AG04449 (cell line): ENCODE measurements around the gene CXorf49.
"Not testable (repeated sequence)": the region's sequence is repeated elsewhere in the genome, so short reads cannot be mapped to it uniquely, and the experiment has no call there.

ENCODE experiments used
- CTCF ChIA-PET: fragments of 350-600 bp; formaldehyde crosslinking; extraction: SDS; loops from one replicate; lab custom pipeline; 2021; ENCODE audit warnings: antibody characterized with exemption; lab: Yijun Ruan, JAX
- POLR2A ChIA-PET: fragments of 400-600, 350-600 bp; formaldehyde crosslinking; extraction: SDS; loops from one replicate; lab custom pipeline; 2020; ENCODE audit warnings: antibody characterized with exemption, inconsistent platforms; lab: Yijun Ruan, JAX
- DNase-seq: peaks from one replicate; pipeline ENCODE4 v3.0.0-alpha.2; 2010; ENCODE audit warnings: low read depth, low spot score
- H3K4me3 ChIP-seq: 2 replicates; pipeline ENCODE4 v1.5.1; 2011; ENCODE audit warnings: low read depth, mild to moderate bottlenecking, control low read depth, low read length
- TF ChIP-seq, protein P1 (sequence below): IDR thresholded peaks from one replicate; pipeline ENCODE4 v1.5.1; 2011; ENCODE audit warnings: mild to moderate bottlenecking, moderate library complexity, low read length, control low read depth, inconsistent platforms; ENCODE audit not compliant: insufficient read depth; ENCODE audit errors: missing control alignments

Gene CXorf49

DNA sequence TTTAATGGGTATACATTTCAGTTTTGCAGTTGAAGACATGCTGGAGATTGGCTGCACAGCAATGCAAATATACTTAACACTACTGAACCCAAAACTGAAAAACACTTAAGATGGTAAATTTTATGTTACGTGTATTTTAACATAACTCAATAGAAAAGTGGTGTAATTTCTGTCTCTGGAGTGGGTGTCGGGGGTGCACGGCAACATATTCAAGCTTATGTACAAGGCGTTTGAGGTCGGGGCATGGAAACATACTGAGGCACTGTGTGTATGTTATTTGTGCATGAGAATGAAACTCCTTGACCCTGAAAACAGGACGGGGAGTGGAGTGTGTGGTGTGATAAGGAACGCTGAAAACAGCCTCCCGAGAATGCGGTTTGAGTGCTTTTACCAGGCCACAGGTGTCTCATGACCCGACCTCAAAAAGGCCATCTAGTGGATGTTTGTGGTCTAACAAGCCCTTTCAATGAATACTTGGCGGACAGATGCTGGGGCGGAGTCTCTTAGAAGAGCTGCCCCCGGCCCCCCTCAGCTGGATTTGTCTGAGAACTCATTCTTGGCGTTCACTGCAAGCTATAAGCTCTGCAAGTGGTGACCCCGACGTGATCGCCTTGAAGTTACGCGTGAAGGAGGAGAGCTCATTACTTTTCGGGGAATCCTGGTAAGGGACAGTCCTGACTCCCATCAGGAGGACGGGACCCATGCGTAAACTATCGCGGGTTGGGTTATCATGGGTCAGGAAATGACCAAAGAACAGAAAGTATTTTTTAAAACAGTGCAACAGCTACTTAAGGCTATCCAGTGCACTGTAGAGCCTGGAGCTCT lies 21.2 kb downstream of the CXorf49 start:
- DNase-seq: not testable (repeated sequence)

DNA sequence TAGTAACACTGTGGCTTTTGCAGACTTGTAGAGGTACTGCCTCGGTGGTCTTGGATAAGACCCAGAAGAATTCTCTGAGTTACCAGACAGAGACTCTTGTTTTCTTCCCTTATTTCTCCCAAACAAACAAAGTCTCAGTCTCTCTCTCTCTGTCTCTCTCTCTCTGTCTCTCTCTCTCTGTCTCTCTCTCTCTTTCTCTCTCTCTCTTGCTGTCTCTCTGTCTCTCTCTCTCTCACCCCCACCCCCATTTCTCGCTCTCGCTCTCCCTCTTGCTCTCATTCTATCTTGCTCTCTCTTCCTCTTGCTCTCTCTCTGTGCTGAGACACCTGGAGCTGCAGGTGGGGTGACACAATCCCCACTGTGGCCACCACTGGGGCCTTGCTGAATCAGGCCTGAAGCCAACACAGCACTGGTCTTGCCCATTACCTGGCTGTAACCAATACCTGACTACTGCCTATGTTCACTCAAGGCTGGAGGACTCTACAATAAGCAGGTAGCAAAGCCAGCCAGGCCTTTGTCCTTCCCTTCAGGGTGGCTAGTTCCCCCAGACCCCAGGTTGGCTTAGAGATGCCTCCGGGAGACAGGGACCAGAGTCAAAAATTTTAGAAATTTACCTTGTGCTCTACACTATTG lies 38.4 kb downstream of the CXorf49 start:
- CTCF ChIA-PET: no interaction called here
- no peak for DNase-seq
- POLR2A ChIA-PET: no interaction called here
- TF ChIP-seq, protein P1, sequence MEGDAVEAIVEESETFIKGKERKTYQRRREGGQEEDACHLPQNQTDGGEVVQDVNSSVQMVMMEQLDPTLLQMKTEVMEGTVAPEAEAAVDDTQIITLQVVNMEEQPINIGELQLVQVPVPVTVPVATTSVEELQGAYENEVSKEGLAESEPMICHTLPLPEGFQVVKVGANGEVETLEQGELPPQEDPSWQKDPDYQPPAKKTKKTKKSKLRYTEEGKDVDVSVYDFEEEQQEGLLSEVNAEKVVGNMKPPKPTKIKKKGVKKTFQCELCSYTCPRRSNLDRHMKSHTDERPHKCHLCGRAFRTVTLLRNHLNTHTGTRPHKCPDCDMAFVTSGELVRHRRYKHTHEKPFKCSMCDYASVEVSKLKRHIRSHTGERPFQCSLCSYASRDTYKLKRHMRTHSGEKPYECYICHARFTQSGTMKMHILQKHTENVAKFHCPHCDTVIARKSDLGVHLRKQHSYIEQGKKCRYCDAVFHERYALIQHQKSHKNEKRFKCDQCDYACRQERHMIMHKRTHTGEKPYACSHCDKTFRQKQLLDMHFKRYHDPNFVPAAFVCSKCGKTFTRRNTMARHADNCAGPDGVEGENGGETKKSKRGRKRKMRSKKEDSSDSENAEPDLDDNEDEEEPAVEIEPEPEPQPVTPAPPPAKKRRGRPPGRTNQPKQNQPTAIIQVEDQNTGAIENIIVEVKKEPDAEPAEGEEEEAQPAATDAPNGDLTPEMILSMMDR: no peak
- H3K4me3 ChIP-seq: no peak overlapping the region

More for the DNA sequence above, 21.2 kb downstream of the CXorf49 start:
- CTCF ChIA-PET, POLR2A ChIA-PET, H3K4me3 ChIP-seq: not testable (repeated sequence)

DNA sequence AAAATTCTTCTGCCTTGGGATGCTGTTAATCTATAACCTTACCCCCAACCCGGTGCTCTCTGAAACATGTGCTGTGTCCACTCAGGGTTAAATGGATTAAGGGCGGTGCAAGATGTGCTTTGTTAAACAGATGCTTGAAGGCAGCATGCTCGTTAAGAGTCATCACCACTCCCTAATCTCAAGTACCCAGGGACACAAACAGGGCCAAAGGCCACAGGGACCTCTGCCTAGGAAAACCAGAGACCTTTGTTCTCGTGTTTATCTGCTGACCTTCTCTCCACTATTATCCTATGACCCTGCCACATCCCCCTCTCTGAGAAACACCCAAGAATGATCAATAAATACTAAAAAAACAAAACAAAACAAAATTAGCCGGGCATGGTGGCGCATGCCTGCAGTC lies 40.9 kb downstream of the CXorf49 start:
- H3K4me3 ChIP-seq, CTCF ChIA-PET, DNase-seq, POLR2A ChIA-PET: not testable (repeated sequence)

GRCh38 chrX:71676068-71676795 lies 41.9 kb downstream of the CXorf49 start:
- POLR2A ChIA-PET, CTCF ChIA-PET: not testable (repeated sequence)

GRCh38 chrX:71675636-71676035 lies 42.4 kb downstream of the CXorf49 start:
- CTCF ChIA-PET, H3K4me3 ChIP-seq, DNase-seq, POLR2A ChIA-PET: not testable (repeated sequence)

More at GRCh38 chrX:71676068-71676795, 41.9 kb downstream of the CXorf49 start:
- DNase-seq, H3K4me3 ChIP-seq: not testable (repeated sequence)

- TF ChIP-seq, protein P1: no peak
- POLR2A ChIA-PET: no interaction called here
- CTCF ChIA-PET: interaction anchor here (1.0 kb wide), 1 partner anchor 188 kb away, joined by 4 read pairs; no protein-coding TSS in a partner anchor
- DNase-seq: no peak
- no peak overlapping the region for H3K4me3 ChIP-seq
These were observed 46.1 kb downstream of the CXorf49 start for GRCh38 chrX:71671938-71672337.

DNA sequence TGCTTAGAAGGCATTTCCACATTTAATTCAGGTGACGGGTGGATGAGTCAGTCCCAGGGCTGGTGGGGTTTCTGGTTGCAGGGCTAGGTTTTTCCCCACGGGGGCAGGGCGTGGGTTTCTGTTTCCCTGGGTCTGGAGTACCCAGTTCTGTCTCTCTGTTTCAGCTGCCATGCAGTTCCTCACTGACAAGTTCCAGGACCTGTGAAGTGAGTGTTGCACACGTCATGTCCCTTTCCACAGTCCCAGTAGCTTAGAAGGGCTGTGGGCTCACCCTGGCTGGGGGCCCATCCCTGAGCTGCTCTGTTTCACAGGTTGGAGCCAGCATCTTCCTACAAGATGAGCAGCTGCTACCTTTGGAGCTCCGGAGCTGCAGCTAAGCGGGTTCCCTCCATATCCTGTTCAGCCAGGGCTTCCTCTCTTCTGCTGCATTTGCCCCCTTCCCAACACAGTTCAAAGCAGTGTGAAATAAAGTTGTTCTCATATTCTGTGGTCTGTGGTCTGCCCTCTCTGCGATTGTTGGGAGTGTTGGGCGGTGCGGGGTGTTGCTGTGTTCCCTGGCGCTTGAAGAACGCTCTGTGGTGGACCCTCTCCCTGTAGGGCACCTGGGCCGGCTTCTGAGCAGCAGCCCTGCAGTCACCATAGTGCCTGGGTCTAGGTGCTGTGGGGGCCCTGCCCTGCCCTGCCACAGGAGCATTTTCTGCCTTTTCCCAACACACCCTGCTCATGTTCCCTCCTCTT lies 46.9 kb downstream of the CXorf49 start:
- POLR2A ChIA-PET: no interaction called here
- DNase-seq: no peak
- TF ChIP-seq, protein P1: no peak
- CTCF ChIA-PET: interaction anchor here (1.0 kb wide), 1 partner anchor 189 kb away, joined by 4 read pairs; no protein-coding TSS in a partner anchor
- H3K4me3 ChIP-seq: no peak overlapping the region
